Neural cell (in vitro differentiated cells): ENCODE results near the gene INTS12. TPM values are rescaled to one million over a fixed set of nuclear protein-coding genes. Genes with fewer than 3 reads are reported as not detected.
"Not testable (repeated sequence)": the region's sequence is repeated elsewhere in the genome, so short reads cannot be mapped to it uniquely, and the experiment has no call there.

Experiments
- H2AFZ ChIP-seq: fragments of 200-600, 300-800 bp; sonication (generic), shearing (Covaris generic); 2 replicates; pipeline ENCODE4 v1.6.0; 2014; ENCODE audit warnings: low read depth, mild to moderate bottlenecking, antibody characterized with exemption, low read length, moderate library complexity
- H3F3A ChIP-seq: fragments of 200-600 bp; shearing (Covaris generic); 2 replicates; pipeline ENCODE4 v1.6.1; 2016; ENCODE audit warnings: mild to moderate bottlenecking, moderate library complexity, mixed read lengths, antibody characterized with exemption, low read length; ENCODE audit not compliant: insufficient read depth, poor library complexity, severe bottlenecking
- H3K27ac ChIP-seq: fragments of 200-600, 300-800 bp; sonication (generic), shearing (Covaris generic); 2 replicates; pipeline ENCODE4 v1.5.1; 2014; ENCODE audit warnings: mild to moderate bottlenecking, low read length, moderate library complexity
- H3K27me3 ChIP-seq: fragments of 300-800, 200-600 bp; sonication (generic), shearing (Covaris generic); 2 replicates; pipeline ENCODE4 v1.6.0; 2014; ENCODE audit warnings: mild to moderate bottlenecking, low read depth, low read length, moderate library complexity; ENCODE audit not compliant: insufficient read depth
- H3K36me3 ChIP-seq: fragments of 300-800, 200-600 bp; sonication (generic), shearing (Covaris generic); 2 replicates; pipeline ENCODE4 v1.5.1; 2014; ENCODE audit warnings: mild to moderate bottlenecking, antibody characterized with exemption, low read length, moderate library complexity; ENCODE audit not compliant: insufficient read depth
- H3K4me2 ChIP-seq: fragments of 300-800, 200-600 bp; sonication (generic), shearing (Covaris generic); 2 replicates; pipeline ENCODE4 v1.6.0; 2014; ENCODE audit warnings: mild to moderate bottlenecking, low read length
- H3K4me3 ChIP-seq: fragments of 300-800, 200-600 bp; sonication (generic), shearing (Covaris generic); 2 replicates; pipeline ENCODE4 v1.5.1; 2014; ENCODE audit warnings: mild to moderate bottlenecking, low read length, moderate library complexity
- H3K79me2 ChIP-seq: fragments of 200-600 bp; shearing (Covaris generic); replicated peaks from 2 replicates; pipeline ENCODE4 v1.6.0; 2014; ENCODE audit warnings: mild to moderate bottlenecking, low read length, moderate library complexity; ENCODE audit not compliant: insufficient read depth
- H3K9ac ChIP-seq: fragments of 300-800, 200-600 bp; sonication (generic), shearing (Covaris generic); 2 replicates; pipeline ENCODE4 v1.6.1; 2016; ENCODE audit warnings: mild to moderate bottlenecking, low read length, mixed read lengths
- H3K9me2 ChIP-seq: fragments of 200-600 bp; shearing (Covaris generic); 2 replicates; pipeline ENCODE4 v1.6.1; 2016; ENCODE audit warnings: mild to moderate bottlenecking, low read length, mixed read lengths; ENCODE audit not compliant: insufficient read depth
- H3K9me3 ChIP-seq: fragments of 200-600, 300-800 bp; sonication (generic), shearing (Covaris generic); 2 replicates; pipeline ENCODE4 v1.6.1; 2016; ENCODE audit warnings: mild to moderate bottlenecking, mixed run types, low read length, moderate library complexity, mixed read lengths
- H4K20me1 ChIP-seq: fragments of 200-600 bp; shearing (Covaris generic); 2 replicates; pipeline ENCODE4 v1.6.1; 2016; ENCODE audit warnings: mild to moderate bottlenecking, mixed run types; ENCODE audit not compliant: insufficient read depth
- CTCF ChIP-seq: fragments of 450-650 bp; IDR thresholded peaks from 2 replicates; pipeline ENCODE4 v1.5.1; 2014; ENCODE audit warnings: antibody characterized with exemption, mild to moderate bottlenecking, moderate library complexity; ENCODE audit not compliant: poor library complexity, severe bottlenecking
- EP300 ChIP-seq: fragments of 450-650 bp; conservative IDR thresholded peaks from 2 replicates; pipeline ENCODE4 v1.6.1; 2014; ENCODE audit warnings: antibody characterized with exemption, mild to moderate bottlenecking, moderate library complexity; ENCODE audit not compliant: poor library complexity, severe bottlenecking
- EZH2 ChIP-seq: fragments of 200-600, 300-800 bp; shearing (Covaris generic), sonication (generic); IDR thresholded peaks from 2 replicates; pipeline ENCODE4 v1.6.1; 2014; ENCODE audit warnings: antibody characterized with exemption, low read length, borderline replicate concordance, mild to moderate bottlenecking; ENCODE audit not compliant: insufficient read depth, poor library complexity, severe bottlenecking
- MXI1 ChIP-seq: fragments of 450-650 bp; conservative IDR thresholded peaks from 2 replicates; pipeline ENCODE4 v1.6.1; 2014; ENCODE audit warnings: antibody characterized with exemption, mild to moderate bottlenecking; ENCODE audit not compliant: poor library complexity, severe bottlenecking
- POLR2AphosphoS5 ChIP-seq: IDR thresholded peaks from 2 replicates; pipeline ENCODE4 v1.6.1; 2012
- RAD21 ChIP-seq: fragments of 450-650 bp; conservative IDR thresholded peaks from 2 replicates; pipeline ENCODE4 v1.6.1; 2014; ENCODE audit warnings: antibody characterized with exemption, mild to moderate bottlenecking, moderate library complexity
- SMC3 ChIP-seq: fragments of 450-650 bp; conservative IDR thresholded peaks from 2 replicates; pipeline ENCODE4 v1.6.1; 2014; ENCODE audit warnings: antibody characterized with exemption, mild to moderate bottlenecking, moderate library complexity; ENCODE audit not compliant: poor library complexity
- TAF1 ChIP-seq: IDR thresholded peaks from 2 replicates; pipeline ENCODE4 v1.6.1; 2012; ENCODE audit warnings: low read depth
- polyA plus RNA-seq: library from polyadenylated mRNA; depleted of rRNA; stranded (reverse); fragments of >200 nt; gene quantifications from 2 replicates; pipeline ENCODE4 v1.2.3, GENCODE V29; 2014
- TF ChIP-seq, protein P1 (sequence below): IDR thresholded peaks from 2 replicates; pipeline ENCODE4 v1.6.1; 2012; ENCODE audit warnings: borderline replicate concordance

Gene INTS12
- polyA plus RNA-seq, 1 donor from 2014 or later = 24.2 TPM

DNA sequence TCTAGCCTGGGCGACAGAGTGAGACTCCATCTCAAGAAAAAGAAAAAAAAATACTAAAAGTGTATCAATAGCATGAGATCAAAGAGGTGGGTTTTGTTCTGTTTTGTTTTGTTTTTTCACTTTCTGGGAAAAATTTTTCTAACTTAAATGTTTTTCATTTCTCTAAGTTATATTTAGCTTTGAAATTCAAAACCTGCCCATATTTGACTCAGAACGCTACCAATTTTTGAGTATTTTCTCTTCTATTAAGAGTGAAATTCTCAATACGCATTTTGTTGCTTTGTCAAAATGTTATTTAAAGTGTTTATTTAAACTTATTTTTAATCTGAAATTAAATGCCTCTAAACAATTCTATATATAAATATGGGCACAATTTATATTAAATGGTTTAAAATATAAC is 39.7 kb upstream of the INTS12 start:
- H3K27me3 ChIP-seq = no peaks in the 10 kb centered on the region
- H3K9me3 ChIP-seq = no peaks in the 10 kb centered on the region
- no peaks in the 10 kb centered on the region for H3K9me2 ChIP-seq
- no peaks in the 10 kb centered on the region for H3F3A ChIP-seq
- no peak overlapping the region for H3K9ac ChIP-seq
- no peaks in the 10 kb centered on the region for H4K20me1 ChIP-seq
- no peak overlapping the region for H3K4me2 ChIP-seq
- no peak for TF ChIP-seq CTCF
- no peak for TF ChIP-seq EP300
- TF ChIP-seq EZH2 = no peak
- no peak for TF ChIP-seq MXI1
- no peak for TF ChIP-seq TAF1
- no peak for TF ChIP-seq POLR2AphosphoS5
- TF ChIP-seq, protein P1, sequence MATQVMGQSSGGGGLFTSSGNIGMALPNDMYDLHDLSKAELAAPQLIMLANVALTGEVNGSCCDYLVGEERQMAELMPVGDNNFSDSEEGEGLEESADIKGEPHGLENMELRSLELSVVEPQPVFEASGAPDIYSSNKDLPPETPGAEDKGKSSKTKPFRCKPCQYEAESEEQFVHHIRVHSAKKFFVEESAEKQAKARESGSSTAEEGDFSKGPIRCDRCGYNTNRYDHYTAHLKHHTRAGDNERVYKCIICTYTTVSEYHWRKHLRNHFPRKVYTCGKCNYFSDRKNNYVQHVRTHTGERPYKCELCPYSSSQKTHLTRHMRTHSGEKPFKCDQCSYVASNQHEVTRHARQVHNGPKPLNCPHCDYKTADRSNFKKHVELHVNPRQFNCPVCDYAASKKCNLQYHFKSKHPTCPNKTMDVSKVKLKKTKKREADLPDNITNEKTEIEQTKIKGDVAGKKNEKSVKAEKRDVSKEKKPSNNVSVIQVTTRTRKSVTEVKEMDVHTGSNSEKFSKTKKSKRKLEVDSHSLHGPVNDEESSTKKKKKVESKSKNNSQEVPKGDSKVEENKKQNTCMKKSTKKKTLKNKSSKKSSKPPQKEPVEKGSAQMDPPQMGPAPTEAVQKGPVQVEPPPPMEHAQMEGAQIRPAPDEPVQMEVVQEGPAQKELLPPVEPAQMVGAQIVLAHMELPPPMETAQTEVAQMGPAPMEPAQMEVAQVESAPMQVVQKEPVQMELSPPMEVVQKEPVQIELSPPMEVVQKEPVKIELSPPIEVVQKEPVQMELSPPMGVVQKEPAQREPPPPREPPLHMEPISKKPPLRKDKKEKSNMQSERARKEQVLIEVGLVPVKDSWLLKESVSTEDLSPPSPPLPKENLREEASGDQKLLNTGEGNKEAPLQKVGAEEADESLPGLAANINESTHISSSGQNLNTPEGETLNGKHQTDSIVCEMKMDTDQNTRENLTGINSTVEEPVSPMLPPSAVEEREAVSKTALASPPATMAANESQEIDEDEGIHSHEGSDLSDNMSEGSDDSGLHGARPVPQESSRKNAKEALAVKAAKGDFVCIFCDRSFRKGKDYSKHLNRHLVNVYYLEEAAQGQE = no peak
- TF ChIP-seq SMC3 = no peak
- TF ChIP-seq RAD21 = no peak
- H3K36me3 ChIP-seq = no peaks in the 10 kb centered on the region
- no peak overlapping the region for H3K4me3 ChIP-seq
- no peaks in the 10 kb centered on the region for H3K79me2 ChIP-seq
- H3K27ac ChIP-seq = no peak overlapping the region
- H2AFZ ChIP-seq = no peak overlapping the region

- no peaks in the 10 kb centered on the region for H3F3A ChIP-seq
- H3K4me2 ChIP-seq = no peak overlapping the region
- TF ChIP-seq CTCF (no peak), SMC3 (no peak), TAF1 (no peak), EZH2 (no peak), POLR2AphosphoS5 (no peak), EP300 (no peak)
- TF ChIP-seq, protein P1 = no peak
- H3K9me3 ChIP-seq = peaks cover 3% of the 10 kb centered on the region
- H3K9me2 ChIP-seq = no peaks in the 10 kb centered on the region
- H4K20me1 ChIP-seq = no peaks in the 10 kb centered on the region
- no peak overlapping the region for H2AFZ ChIP-seq
- no peak overlapping the region for H3K9ac ChIP-seq
- H3K27ac ChIP-seq = no peak overlapping the region
- H3K27me3 ChIP-seq = no peaks in the 10 kb centered on the region
- H3K4me3 ChIP-seq = no peak overlapping the region
- no peaks in the 10 kb centered on the region for H3K79me2 ChIP-seq
- no peaks in the 10 kb centered on the region for H3K36me3 ChIP-seq
Measured at GRCh38 chr4:105741548-105741947, 33.1 kb upstream of the INTS12 start.

GRCh38 chr4:105735217-105735616 is 26.7 kb upstream of the INTS12 start:
- H3K9me2 ChIP-seq, H3K27me3 ChIP-seq, H3K9ac ChIP-seq, H2AFZ ChIP-seq, H3K4me2 ChIP-seq, H4K20me1 ChIP-seq, H3K79me2 ChIP-seq, H3K4me3 ChIP-seq, H3K36me3 ChIP-seq, H3K9me3 ChIP-seq, H3F3A ChIP-seq, H3K27ac ChIP-seq: not testable (repeated sequence)
